Ishikawa (cell line): ENCODE data around the gene ANTXR1.

Experiments
- CEBPB ChIP-seq: IDR thresholded peaks from 2 replicates; pipeline ENCODE4 v1.6.1; 2012
- EP300 ChIP-seq: IDR thresholded peaks from 2 replicates; pipeline ENCODE4 v1.6.1; 2012; ENCODE audit warnings: borderline replicate concordance
- FOXM1 ChIP-seq: IDR thresholded peaks from 2 replicates; pipeline ENCODE4 v1.6.1; 2012; ENCODE audit warnings: low read depth, borderline replicate concordance
- TAF1 ChIP-seq: IDR thresholded peaks from 2 replicates; pipeline ENCODE4 v1.6.1; 2012; ENCODE audit warnings: low read depth, mild to moderate bottlenecking
- YY1 ChIP-seq: IDR thresholded peaks from 2 replicates; pipeline ENCODE4 v1.6.1; 2012; ENCODE audit warnings: low read depth
- TF ChIP-seq, protein P1 (sequence below): IDR thresholded peaks from 2 replicates; pipeline ENCODE4 v1.6.1; 2012

DNA sequence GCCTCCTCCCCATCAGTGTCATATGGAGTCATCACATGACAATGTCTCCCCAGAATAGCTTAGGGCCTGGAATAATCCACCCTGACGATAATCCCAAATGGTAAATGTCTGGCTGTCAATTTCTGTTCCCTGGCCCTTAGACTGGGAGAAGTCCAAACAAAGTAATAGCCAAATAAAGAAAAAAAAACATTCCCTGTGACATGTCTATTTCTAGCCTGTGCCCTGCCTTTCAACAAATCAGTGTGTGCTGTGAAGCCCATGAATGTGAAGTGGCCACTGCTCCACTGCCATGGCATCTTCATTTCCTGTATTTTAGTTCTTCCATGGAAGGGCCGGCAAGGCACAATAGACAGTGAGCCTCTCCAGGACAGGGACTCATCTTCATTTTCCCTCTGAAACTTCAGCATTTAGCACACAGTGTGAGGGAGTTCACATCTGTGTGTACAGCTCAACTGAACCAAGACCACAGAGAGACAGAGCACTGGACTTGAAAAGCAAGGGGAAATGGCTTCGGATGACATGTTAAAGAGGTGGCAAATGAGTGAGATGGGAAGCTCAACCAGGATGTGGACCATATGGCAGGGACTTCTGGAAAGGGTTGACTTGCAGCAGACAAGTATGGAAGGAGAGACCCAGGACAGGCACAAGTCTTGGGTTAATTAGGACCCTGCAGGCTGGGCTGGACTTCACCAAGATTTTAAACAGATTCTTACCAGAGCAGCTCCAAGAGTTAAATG is 140.0 kb downstream of the ANTXR1 start:
- TF ChIP-seq FOXM1, result no peak
- TF ChIP-seq CEBPB, result no peak
- TF ChIP-seq TAF1, result no peak
- TF ChIP-seq, protein P1, sequence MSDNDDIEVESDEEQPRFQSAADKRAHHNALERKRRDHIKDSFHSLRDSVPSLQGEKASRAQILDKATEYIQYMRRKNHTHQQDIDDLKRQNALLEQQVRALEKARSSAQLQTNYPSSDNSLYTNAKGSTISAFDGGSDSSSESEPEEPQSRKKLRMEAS, result no peak
- no peak for TF ChIP-seq YY1
- TF ChIP-seq EP300, result no peak
